RPMI7951 (cell line): Measurements from ENCODE around the gene CCL1. TPM values are rescaled to one million over a fixed set of nuclear protein-coding genes. Genes with fewer than 3 reads are reported as not detected.

Experiments
- DNase-seq: peaks from one replicate; pipeline ENCODE4 v3.0.0-alpha.2; 2012; ENCODE audit warnings: low read depth
- total RNA-seq: library from RNA; depleted of rRNA; stranded (reverse); fragments of >200 nt; shearing (Covaris generic); gene quantifications from 2 replicates; pipeline ENCODE4 v1.2.3, GENCODE V29; 2014

The CCL1 gene
- total RNA-seq, 1 experiment from 2014 or later: not detected

DNA sequence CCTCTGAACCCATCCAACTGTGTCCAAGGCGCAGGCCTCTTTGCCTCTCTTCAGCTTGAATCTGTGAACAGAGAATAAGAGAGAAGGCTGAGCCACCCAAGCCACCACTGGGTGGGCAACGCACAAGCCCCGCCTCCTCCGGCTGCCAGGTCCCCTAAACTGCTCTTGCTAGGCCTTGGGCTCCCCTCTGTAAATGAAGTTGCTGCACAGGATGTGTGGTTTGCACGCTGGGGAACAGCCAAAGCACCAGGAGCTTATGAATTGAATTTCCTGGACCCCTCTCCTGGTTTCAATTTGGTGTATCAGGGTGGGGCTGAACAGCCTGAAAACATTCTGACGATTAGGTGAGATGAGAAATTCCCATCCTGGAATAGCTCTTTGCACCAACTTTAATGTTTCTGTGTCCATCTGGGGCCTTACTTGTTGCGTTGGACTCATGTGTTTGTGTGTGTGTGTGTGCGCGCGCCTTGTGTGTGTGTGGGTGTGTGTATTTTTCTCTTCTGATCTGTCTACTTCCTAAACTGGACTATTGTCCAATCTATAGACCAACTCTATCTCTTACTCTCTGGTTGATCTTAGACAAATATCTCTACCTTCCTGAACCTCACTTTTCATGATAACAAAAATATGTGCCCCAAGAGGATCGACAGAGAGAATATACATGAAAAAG is 2.3 kb downstream of the CCL1 start:
- DNase-seq: no peak

GRCh38 chr17:34358631-34359030 is 4.4 kb downstream of the CCL1 start:
- DNase-seq: no peak

DNA sequence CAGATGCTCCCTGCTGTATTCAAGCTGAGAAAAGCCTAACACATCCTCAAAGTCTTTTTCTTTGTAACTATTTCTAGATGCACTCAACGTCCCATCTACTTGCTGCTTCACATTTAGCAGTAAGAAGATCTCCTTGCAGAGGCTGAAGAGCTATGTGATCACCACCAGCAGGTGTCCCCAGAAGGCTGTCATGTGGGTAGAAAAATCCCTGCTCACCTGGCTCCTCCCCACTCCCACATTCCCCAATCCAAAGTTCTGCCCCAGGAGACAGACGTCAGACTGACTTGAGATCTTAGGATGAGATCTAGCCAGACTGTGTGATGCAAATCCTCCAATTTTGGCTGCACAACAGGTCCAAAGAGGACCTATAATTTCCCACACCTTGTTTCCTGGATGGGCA is 5.6 kb downstream of the CCL1 start:
- DNase-seq: no peak

GRCh38 chr17:34356194-34356593 is 6.8 kb downstream of the CCL1 start, which contains the start of gene CCL13:
Gene CCL13 (plus strand): TSS chr17:34356480. CDS start chr17:34356527, 47 bp downstream.
- no peak for DNase-seq

GRCh38 chr17:34354637-34355036 is 8.4 kb downstream of the CCL1 start:
- DNase-seq: no peak

GRCh38 chr17:34352191-34352590 is 10.8 kb downstream of the CCL1 start:
- DNase-seq: no peak

- no peak for DNase-seq
Measured at GRCh38 chr17:34351096-34351495, 11.9 kb downstream of the CCL1 start.

DNA sequence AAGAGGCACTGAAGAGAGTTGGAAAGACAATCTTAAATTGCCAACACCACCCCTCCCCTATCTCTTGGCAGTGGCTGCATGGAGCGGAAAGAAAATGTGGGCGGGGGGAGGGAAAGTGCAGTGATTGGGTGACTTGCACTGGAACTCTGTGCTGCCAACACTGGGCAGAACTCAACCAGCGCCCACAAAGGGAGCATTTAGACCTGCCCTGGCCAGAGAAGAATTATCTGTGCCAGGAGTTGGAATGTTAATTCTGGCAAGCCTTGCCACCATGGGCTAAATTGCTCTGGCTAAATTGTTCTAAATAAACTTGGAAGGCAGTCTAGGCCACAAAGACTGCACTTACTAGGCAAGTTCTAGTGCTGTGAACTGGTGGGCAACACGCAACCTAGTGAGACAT is 13.3 kb downstream of the CCL1 start:
- DNase-seq: no peak

DNA sequence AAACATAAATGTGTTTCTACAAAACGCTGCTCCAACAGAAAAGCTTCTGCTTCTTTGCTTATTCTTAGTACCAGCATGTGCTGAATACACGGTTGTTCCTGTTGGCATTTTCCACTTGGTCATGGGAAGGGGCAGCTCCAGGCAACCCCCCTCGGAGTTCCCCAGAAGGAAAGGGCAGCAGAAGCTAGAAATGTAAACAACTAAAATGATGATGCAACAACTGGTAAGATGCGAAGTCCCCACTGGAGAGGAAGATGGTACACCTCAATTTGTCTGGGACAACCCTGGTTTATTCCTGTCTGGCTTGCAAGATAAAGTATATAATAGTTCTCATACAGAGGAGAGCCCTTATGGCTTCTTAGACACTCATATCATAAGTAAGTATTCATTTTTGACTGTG is 16.0 kb downstream of the CCL1 start:
- no peak for DNase-seq

DNA sequence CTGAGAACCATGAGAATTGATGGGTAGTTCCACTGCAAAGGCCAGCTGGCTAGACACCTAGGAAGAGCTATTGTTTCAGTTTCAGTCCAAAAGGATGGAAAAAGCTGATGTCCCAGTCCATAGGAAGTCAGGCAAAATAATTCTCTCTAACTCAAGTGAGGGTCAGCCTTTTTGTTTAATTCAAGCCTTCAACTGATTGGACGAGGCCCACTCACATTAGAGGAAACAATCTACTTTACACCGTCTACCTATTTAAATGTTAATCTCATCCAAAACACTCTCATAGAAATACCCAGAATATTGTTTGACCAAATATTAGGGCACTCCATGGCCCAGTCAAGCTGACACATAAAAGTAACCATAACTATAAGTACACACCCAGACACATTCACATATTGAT is 21.1 kb downstream of the CCL1 start:
- DNase-seq: no peak

GRCh38 chr17:34339138-34339770 is 23.8 kb downstream of the CCL1 start:
- DNase-seq: no peak

DNA sequence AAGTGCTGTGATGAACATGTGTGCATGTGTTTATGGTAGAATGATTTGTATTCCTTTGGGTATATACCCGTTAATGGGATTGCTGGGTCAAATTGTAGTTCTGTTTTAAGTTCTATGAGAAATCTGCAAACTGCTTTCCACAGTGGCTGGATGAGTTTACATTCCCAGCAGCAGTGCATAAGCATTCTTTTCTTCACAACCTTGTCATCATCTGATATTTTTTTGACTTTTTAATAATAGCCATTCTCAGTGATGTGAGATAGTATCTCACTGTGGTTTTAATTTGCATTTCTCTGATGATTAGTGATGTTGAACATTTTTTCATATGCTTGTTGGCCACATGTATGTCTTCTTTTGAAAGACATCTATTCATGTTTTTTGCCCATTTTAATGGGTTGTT is 25.3 kb downstream of the CCL1 start:
- DNase-seq: no peak

DNA sequence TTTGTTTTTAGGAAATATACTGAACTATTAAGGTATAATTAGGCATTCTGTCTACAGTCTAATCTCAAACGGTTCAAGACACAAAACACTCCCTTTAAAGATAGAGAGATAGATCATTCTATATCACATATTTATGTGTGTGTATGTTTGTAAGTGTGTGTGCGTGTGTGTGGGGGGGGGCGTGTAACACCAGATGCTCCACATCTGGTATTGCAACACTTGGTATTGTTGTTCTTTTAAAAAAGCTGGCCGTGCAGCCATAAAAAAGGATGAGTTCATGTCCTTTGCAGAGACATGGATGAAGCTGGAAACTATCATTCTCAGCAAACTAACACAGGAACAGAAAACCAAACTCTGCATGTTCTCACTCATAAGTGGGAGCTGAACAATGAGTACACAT is 35.5 kb downstream of the CCL1 start:
- peak; percentile 58 for DNase-seq

- no peak for DNase-seq
Measured at GRCh38 chr17:34321964-34322363, 41.1 kb downstream of the CCL1 start.

- DNase-seq: peak; percentile 37
Measured at GRCh38 chr17:34319039-34319483, 44.0 kb downstream of the CCL1 start, which contains the start of gene CCL8. Gene CCL8 (plus strand): TSS chr17:34319435. CDS start chr17:34319502, 67 bp downstream.

DNA sequence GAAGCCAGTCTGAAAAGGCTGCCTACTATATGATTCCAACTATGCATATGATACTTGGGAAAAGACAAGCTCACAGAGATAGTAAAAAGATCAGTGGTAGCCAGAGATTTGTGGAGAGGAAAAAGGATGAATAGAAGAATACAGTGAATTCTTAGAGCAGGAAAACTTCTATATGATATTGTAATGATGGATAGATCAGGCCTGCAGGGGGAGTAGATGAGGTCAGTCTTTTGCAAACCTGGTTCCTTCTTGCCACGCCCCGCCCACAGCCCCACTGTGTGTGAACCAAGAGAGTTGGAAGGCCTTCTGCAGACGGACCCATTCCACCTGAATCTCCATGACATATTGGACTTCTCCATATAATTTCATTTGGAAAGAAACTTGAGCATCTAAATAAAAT is 44.6 kb downstream of the CCL1 start:
- peak; percentile 37 for DNase-seq

GRCh38 chr17:34314279-34314678 is 48.8 kb downstream of the CCL1 start:
- peak; percentile 67 for DNase-seq

DNA sequence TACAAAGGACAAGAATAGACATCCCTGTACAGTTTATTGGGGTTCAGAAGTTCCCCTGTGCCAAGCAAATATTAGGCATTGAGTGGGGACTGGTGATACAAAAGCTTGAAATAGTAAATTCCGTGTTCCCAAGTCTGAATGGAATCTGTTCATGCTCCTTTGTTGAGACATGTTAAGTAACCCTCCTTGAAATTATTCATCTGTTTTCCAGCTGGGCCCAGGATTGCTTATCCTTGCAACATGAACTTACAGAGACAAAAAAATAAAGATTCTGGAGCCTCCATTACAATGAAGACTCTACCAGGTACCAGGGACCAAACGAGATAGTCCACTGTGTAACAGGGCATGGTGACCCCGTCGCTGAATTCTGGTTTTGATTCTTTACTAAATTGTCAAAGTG is 49.9 kb downstream of the CCL1 start:
- peak; percentile 15 for DNase-seq

DNA sequence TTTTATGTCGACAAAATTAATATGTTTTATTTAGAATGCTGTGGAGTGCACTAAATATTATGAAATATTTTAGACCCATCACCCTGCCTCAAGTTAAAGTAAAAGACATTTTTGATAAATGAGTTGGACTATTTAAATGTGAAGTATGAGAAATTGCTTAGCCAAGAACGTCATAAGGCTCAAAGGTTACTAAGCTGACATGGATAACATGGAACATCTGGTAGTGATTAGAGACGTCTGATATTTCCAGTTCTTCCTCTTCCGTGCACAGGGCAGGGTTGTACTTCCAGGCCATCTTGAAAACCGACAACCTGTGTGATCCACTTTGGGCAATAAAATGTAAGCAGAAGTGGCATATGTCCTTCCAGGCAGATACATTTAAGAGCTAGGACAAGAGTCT is 51.0 kb downstream of the CCL1 start:
- peak; percentile 80 for DNase-seq

DNA sequence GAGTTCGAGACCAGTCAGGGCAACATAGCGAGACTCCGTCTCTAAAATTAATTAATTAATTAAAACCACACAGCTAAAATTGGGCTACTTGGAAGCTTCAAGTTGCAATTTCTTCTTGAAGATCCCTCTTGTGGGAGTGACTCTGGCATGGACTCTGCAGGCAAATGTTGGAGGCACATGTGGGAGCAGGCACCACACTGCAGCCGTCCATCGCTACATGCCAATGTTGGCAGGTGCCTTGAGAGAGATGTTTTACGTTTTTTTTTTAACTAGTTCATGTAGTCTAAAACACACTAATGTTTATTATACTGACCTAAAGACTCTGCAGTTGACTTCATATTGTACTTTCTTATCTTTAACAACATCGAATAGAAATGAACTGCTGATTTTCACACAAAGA is 51.7 kb downstream of the CCL1 start:
- no peak for DNase-seq
